NCI-H226 (cell line): ENCODE data around the gene ABCA4.
A peak's percentile ranks its signal among the peaks of the same experiment; 100 is the strongest.

ENCODE experiments used
- DNase-seq: peaks from one replicate; pipeline ENCODE4 v3.0.0-alpha.2; 2015

ABCA4 gene

GRCh38 chr1:94024104-94024792 lies 96.7 kb downstream of the ABCA4 start:
- no peak for DNase-seq

GRCh38 chr1:94022471-94023189 lies 98.3 kb downstream of the ABCA4 start:
- DNase-seq = peak; percentile 61

GRCh38 chr1:94020764-94021579 lies 100.0 kb downstream of the ABCA4 start:
- DNase-seq = peak; percentile 89

- no peak for DNase-seq
Measured at GRCh38 chr1:94019327-94019726, 101.6 kb downstream of the ABCA4 start.

GRCh38 chr1:94017155-94017829 lies 103.7 kb downstream of the ABCA4 start:
- no peak for DNase-seq

DNA sequence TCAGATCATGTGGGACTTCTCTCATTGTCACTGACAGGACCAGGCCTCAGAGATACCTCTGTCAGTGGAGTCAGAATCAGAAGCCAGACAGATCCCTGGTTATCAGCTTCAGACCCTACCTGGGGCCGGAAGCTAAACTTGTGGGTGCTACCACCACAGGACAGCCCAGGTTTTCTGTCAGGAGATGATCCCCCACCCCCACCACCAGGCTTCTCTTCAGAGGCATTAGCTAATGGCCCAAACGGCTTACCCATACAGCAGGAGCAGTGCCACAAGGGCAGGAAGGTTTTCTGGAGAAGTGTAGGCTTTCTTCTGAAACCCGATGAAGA lies 105.5 kb downstream of the ABCA4 start:
- DNase-seq = no peak

DNA sequence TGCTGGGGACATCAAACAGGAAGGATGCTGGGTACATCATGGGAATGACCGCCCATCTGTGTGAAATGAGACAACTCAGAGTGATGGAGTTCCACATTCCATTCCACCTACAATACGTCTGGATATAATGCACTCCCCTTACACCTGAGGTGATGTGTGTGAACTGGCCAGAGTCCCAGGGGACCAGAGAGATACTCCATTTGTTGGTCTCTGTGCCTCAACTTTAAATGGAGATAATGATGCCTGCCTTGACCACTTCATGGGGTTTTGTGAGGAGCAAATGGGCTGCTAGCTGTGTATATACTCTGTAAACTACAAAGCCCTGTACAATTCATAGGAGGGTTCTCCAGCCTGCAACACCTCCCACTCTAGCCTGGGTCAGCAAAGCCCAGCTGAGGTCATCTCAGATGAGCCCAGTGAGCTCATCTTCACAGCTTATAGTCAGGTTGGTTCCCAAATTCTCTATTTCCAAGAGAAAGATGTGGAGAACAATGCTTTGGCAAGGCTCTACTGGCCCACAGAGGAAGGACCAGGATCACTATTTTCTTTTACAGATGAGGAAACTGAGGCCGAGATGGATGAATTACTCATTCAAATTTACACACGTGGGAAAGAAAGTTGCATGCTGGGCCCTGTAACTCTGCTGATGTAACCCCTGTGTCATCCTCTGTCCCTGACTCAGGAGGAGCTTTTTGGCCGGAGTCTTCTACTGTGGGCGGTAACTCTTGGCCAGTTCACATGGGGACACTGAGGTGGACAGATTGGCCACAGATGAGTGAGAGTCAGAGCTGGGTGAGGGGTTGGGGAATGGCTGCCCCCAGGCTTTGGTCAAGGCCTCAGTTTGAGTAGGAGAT lies 106.1 kb downstream of the ABCA4 start:
- DNase-seq = no peak

DNA sequence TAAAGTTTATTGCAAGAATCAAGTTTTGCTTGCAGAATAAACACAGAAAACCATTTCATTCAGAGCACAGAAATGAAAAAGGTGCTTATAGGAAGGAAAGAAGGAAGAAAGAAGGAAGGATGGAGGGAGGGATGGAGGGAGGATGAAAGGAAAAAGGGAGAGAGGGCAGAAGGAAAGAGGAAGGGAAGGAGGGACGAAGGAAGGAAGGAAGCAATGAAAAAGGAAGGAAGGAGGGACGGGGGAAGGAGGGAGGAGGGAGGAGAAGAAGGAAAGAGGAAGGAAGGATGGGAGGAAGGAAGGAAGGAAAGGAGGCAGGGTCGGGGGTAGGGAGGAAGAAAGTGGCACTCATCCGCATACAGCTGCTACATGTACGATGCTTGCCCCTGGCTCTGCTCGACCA lies 106.9 kb downstream of the ABCA4 start:
- DNase-seq = no peak

GRCh38 chr1:94013367-94013878 lies 107.5 kb downstream of the ABCA4 start:
- DNase-seq = no peak

- no peak for DNase-seq
Measured at GRCh38 chr1:94012708-94013366, 108.1 kb downstream of the ABCA4 start.

DNA sequence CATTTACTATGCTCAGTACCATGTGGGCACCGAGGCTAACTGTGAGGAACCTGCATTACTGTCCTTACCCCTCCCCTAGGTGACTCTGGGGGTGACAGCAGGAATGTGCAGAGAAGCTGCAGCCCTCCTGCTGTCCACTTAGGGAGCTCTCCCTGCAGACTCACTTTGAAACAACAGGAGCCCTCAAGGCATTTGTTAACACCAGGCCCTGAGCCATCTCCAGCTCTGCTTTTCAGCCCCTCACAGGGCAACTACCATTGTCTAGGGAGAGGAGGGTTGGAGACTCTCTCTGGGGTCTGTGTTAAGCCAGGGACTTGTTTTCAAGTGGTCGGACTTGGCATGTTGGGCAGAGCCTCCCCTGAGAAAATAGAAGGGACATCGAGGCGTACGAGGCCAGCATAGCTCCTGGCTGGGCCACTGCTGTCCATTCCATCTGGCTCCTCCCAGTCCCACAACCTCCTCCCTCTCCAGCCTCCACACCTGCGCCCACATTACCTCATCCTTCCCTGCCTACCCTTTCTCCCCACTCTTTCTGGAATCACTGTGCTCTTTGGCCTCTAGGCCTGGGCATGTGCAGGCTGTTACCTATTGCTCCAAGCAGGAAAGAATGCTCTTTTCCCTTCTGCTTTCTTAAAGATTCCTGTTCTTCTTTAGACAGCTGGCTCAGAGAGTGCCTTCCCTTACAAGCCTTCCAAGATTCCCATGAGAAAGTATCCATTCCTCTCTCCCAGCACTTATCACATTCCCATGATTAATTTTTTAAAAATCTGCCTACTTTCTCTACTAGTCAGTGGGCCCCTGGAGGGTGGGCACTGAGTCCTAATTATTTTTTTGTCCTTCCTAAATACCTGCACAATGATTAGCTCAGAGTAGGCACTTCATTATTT lies 109.0 kb downstream of the ABCA4 start:
- no peak for DNase-seq

GRCh38 chr1:94011129-94011528 lies 109.8 kb downstream of the ABCA4 start:
- no peak for DNase-seq

- peak; percentile 17 for DNase-seq
Measured at GRCh38 chr1:94009304-94009703, 111.6 kb downstream of the ABCA4 start.

GRCh38 chr1:94006604-94007003 lies 114.3 kb downstream of the ABCA4 start:
- no peak for DNase-seq

DNA sequence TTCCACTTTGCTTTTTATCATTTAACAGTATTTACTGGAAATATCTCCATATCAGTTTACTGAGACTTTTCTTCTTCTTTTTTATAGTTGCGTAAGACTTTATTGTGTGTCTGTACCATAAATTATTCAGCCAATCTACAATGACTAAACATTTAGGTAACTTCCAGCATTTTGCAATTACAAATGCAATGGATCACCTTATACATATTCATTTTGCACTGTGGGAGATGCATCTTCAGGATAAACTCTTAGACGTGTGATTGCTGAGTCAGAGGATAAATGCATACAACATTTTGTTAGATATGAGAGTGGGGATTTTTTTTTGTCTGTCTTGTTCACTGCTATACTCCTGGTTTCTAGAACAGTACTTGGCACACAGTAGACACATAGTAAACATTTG lies 116.0 kb downstream of the ABCA4 start:
- DNase-seq = peak; percentile 54

DNA sequence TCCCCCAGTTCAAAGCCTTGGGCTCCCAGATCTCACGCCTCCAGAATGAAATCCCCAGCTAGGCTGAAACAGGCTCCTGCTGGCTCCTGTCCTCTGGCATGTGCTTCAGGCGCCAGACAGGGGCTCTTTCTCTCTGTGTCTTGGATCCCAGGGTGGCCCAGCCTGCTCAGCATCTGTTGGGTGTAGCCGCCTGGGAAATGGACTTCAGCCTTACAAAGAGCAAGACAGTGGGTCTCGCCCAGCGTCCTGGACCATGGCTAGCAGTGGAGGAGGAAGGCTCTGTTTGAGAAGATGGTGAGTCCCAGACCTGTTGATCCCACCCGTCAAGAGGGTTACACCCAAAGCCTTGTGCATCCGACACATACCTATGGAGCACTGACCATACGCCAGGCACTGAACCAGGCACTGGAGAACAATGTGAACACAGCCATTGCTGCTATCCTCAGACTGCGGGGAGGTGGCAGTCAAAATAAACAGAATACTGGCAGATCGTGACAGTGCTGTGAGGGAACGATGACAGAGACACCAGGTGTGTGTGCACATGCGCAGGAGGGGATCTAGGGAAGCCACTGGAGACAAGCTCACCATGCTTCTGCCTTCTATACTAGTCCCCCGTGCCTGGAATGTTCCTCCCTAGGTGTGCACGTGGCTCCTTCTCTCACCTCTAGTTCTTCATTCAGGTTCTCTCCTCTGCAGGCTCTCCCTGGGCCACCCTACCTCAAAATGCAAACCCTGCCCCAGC lies 118.7 kb downstream of the ABCA4 start:
- DNase-seq = no peak

- no peak for DNase-seq
Measured at GRCh38 chr1:94001397-94002045, 119.4 kb downstream of the ABCA4 start.

GRCh38 chr1:94000510-94001282 lies 120.3 kb downstream of the ABCA4 start:
- DNase-seq = no peak
